Liver (tissue), 9 donors: Measurements from ENCODE around the gene RFX8. TPM values are rescaled to one million over a fixed set of nuclear protein-coding genes. Genes with fewer than 3 reads are reported as not detected.

Experiments
- DNase-seq: peaks from one replicate; pipeline ENCODE4 v3.0.0-alpha.2; 2017; ENCODE audit warnings: low spot score
- H3K27ac ChIP-seq, 2 donors: one replicate each; pipeline ENCODE4 v1.7.0; 2013; ENCODE audit warnings: inconsistent platforms in 2 of 2, low read length in 2 of 2, control low read depth in 1 of 2, low read depth in 1 of 2, mild to moderate bottlenecking in 1 of 2
- H3K27me3 ChIP-seq, 4 donors: one replicate each; pipeline versions ENCODE4 v1.6.1 to v1.7.0; 2013; ENCODE audit warnings: low read length in 3 of 4, inconsistent platforms in 1 of 4, mild to moderate bottlenecking in 1 of 4, moderate library complexity in 1 of 4; ENCODE audit not compliant: control insufficient read depth in 4 of 4, insufficient read depth in 4 of 4
- H3K36me3 ChIP-seq, 4 donors: one replicate each; pipeline versions ENCODE4 v1.6.1 to v1.7.0; 2013; ENCODE audit warnings: low read length in 3 of 4, mild to moderate bottlenecking in 3 of 4, low read depth in 1 of 4, moderate library complexity in 1 of 4; ENCODE audit not compliant: control insufficient read depth in 4 of 4, insufficient read depth in 3 of 4
- H3K4me1 ChIP-seq, 4 donors: one replicate each; pipeline versions ENCODE4 v1.6.1 to v1.7.0; 2013; ENCODE audit warnings: low read length in 3 of 4, mild to moderate bottlenecking in 3 of 4, moderate library complexity in 1 of 4; ENCODE audit not compliant: control insufficient read depth in 4 of 4, insufficient read depth in 4 of 4
- H3K4me3 ChIP-seq, 3 donors: one replicate each; pipeline versions ENCODE4 v1.6.1 to v1.7.0; 2013; ENCODE audit warnings: low read length in 3 of 3, control low read depth in 1 of 3, low read depth in 1 of 3, mild to moderate bottlenecking in 1 of 3
- H3K9ac ChIP-seq, 2 donors: one replicate each; pipeline ENCODE4 v1.7.0; 2013; ENCODE audit warnings: low read length in 2 of 2, mild to moderate bottlenecking in 2 of 2, moderate library complexity in 2 of 2, control low read depth in 1 of 2, low read depth in 1 of 2
- H3K9me3 ChIP-seq, 4 donors: one replicate each; pipeline versions ENCODE4 v1.6.1 to v1.7.0; 2013; ENCODE audit warnings: low read length in 3 of 4; ENCODE audit not compliant: control insufficient read depth in 4 of 4
- CTCF ChIP-seq: fragments of 150-350 bp; IDR thresholded peaks from 2 replicates; pipeline ENCODE4 v1.5.1; 2017; ENCODE audit warnings: improper control_type of control experiment, low read depth, low read length; ENCODE audit not compliant: missing input control
- FOXA1 ChIP-seq: IDR thresholded peaks from 2 replicates; pipeline ENCODE4 v1.6.1; 2016; ENCODE audit warnings: antibody characterized with exemption
- FOXA2 ChIP-seq: IDR thresholded peaks from 2 replicates; pipeline ENCODE4 v1.6.1; 2016; ENCODE audit warnings: antibody characterized with exemption
- GABPA ChIP-seq, 2 donors: IDR thresholded peaks in 1 of 2; conservative IDR thresholded peaks in 1 of 2; 2 replicates each; pipeline ENCODE4 v1.6.1; 2016; ENCODE audit warnings: antibody characterized with exemption in 2 of 2, mild to moderate bottlenecking in 1 of 2, moderate library complexity in 1 of 2
- HNF4A ChIP-seq, 2 donors: conservative IDR thresholded peaks; 2 replicates each; pipeline ENCODE4 v1.6.1; 2016; ENCODE audit warnings: antibody characterized with exemption in 2 of 2, mild to moderate bottlenecking in 2 of 2
- JUND ChIP-seq, 2 donors: IDR thresholded peaks; 2 replicates each; pipeline ENCODE4 v1.6.1; 2016; ENCODE audit warnings: antibody characterized with exemption in 2 of 2
- RAD21 ChIP-seq, 2 donors: IDR thresholded peaks; 2 replicates each; pipeline ENCODE4 v1.6.1; 2016; ENCODE audit warnings: antibody characterized with exemption in 2 of 2, mild to moderate bottlenecking in 2 of 2
- SP1 ChIP-seq: IDR thresholded peaks from 2 replicates; pipeline ENCODE4 v1.6.1; 2018; ENCODE audit warnings: antibody characterized with exemption, mild to moderate bottlenecking
- TAF1 ChIP-seq: conservative IDR thresholded peaks from 2 replicates; pipeline ENCODE4 v1.6.1; 2016; ENCODE audit warnings: antibody characterized with exemption, mild to moderate bottlenecking
- ZBTB33 ChIP-seq: IDR thresholded peaks from 2 replicates; pipeline ENCODE4 v1.6.1; 2016; ENCODE audit warnings: antibody characterized with exemption
- WGBS: extraction: QIAGEN DNeasy Blood & Tissue Kit; methylation state at CpG from one replicate; pipeline ENCODE4 v1.1.7; 2013; 5-methylcytosine and 5-hydroxymethylcytosine counted together
- polyA plus RNA-seq, 2 donors: library from polyadenylated mRNA; stranded (reverse) in 1 of 2; unstranded in 1 of 2; fragments of 200-250 nt in 1 of 2; fragments of >200 nt in 1 of 2; fragmentation: Nextera tagmentation in 1 of 2; extraction: Ambion mirVana in 1 of 2; gene quantifications; one replicate each; pipeline versions ENCODE4 v1.2.1 to v1.2.3, GENCODE V29; 2013 to 2015
- total RNA-seq, 2 donors: library from RNA; depleted of rRNA; stranded (reverse); fragments of >200 nt; gene quantifications; one replicate each; pipeline ENCODE4 v1.2.3, GENCODE V29; 2014
- TF ChIP-seq, protein P1 (sequence below): IDR thresholded peaks from 2 replicates; pipeline ENCODE4 v1.6.1; 2016; ENCODE audit warnings: antibody characterized with exemption, mild to moderate bottlenecking
- TF ChIP-seq, protein P2 (sequence below): IDR thresholded peaks from 2 replicates; pipeline ENCODE4 v1.6.1; 2016; ENCODE audit warnings: antibody characterized with exemption
- donor health status: healthy.
- donor health status: healthy.
- donor health status: healthy.
- donor health status: healthy.
- donor health status: healthy.

The RFX8 gene
- total and polyA plus RNA-seq, 4 donors, result 0.08 to 0.09 (median 0.09) TPM; not detected in 1

DNA sequence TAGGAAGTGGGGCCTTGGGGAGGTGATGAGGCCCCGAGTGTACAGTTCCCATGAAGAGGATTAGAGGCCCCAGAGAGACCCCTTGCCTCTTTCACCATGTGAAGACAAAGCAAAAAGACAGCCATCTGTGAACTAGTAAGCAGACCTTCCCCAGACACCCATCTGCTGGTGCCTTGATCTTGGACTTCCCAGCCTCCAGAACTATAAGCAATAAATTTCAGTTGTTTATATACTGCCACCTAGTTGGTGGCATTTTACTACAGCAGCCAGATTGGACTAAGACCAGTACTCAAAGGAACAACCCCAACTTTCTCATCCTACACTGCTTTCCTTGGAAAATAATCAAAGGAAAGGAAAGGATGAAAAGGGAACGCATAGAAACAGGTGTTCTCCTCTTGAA lies 59.7 kb downstream of the RFX8 start:
- Histone ChIP-seq H3K27ac (no peak overlapping the region), H3K4me3 (no peak overlapping the region), H3K9me3 (no peaks in the 10 kb centered on the region), H3K27me3 (no peaks in the 10 kb centered on the region), H3K36me3 (no peaks in the 10 kb centered on the region), H3K9ac (no peak overlapping the region), H3K4me1 (no peaks in the 10 kb centered on the region)
- 96% methylated on average over 2 of the region's 2 CpGs for WGBS
- TF ChIP-seq FOXA2 (no peak), FOXA1 (no peak), HNF4A (conservative IDR thresholded peaks at IDR 0.05) (no peak)
- DNase-seq, result no peak

DNA sequence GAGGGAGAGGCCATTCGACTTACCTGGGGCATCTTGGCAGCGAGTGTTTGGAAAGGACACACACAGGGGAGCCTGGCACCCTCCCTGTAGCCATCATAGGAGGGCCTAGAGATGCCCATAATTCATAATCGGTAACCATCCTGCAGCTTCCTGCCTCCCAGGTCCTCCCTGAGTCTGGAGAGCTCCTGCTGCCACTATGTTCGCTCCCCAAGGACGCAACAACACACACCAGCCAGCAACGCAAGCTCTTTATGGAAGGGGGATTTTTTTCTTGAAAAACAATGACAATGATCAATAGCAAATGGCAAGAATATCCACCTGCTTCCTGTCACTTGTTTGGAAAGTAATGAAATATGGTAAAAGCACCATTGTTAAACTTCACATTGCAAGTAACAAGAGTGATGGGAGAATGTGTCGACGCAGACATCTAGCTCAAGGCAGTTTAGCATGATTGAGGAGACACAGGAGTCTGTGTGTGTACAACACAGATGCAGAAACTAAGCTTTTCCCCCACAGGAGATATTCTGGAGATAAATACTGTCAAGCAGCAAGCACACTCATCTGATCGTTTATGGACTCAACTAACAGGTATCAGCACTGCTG lies 62.7 kb downstream of the RFX8 start:
- H3K27me3 ChIP-seq, result no peaks in the 10 kb centered on the region
- H3K27ac ChIP-seq, result no peak overlapping the region
- no peaks in the 10 kb centered on the region for H3K9me3 ChIP-seq
- no peaks in the 10 kb centered on the region for H3K4me1 ChIP-seq
- TF ChIP-seq ZBTB33 (no peak), TAF1 (no peak), GABPA (IDR thresholded peaks at IDR 0.05 in 1 of 2, conservative IDR thresholded peaks at IDR 0.05 in 1 of 2) (no peak), SP1 (no peak)
- TF ChIP-seq, protein P1, sequence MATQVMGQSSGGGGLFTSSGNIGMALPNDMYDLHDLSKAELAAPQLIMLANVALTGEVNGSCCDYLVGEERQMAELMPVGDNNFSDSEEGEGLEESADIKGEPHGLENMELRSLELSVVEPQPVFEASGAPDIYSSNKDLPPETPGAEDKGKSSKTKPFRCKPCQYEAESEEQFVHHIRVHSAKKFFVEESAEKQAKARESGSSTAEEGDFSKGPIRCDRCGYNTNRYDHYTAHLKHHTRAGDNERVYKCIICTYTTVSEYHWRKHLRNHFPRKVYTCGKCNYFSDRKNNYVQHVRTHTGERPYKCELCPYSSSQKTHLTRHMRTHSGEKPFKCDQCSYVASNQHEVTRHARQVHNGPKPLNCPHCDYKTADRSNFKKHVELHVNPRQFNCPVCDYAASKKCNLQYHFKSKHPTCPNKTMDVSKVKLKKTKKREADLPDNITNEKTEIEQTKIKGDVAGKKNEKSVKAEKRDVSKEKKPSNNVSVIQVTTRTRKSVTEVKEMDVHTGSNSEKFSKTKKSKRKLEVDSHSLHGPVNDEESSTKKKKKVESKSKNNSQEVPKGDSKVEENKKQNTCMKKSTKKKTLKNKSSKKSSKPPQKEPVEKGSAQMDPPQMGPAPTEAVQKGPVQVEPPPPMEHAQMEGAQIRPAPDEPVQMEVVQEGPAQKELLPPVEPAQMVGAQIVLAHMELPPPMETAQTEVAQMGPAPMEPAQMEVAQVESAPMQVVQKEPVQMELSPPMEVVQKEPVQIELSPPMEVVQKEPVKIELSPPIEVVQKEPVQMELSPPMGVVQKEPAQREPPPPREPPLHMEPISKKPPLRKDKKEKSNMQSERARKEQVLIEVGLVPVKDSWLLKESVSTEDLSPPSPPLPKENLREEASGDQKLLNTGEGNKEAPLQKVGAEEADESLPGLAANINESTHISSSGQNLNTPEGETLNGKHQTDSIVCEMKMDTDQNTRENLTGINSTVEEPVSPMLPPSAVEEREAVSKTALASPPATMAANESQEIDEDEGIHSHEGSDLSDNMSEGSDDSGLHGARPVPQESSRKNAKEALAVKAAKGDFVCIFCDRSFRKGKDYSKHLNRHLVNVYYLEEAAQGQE, result no peak
- WGBS, result 91% methylated on average over 9 of the region's 9 CpGs
- H3K9ac ChIP-seq, result no peak overlapping the region
- no peak overlapping the region for H3K4me3 ChIP-seq
- H3K36me3 ChIP-seq, result no peaks in the 10 kb centered on the region
- DNase-seq, result no peak

GRCh38 chr2:101410746-101411145 lies 64.2 kb downstream of the RFX8 start:
- TF ChIP-seq JUND (IDR thresholded peaks at IDR 0.05) (no peak), CTCF (no peak), SP1 (no peak), RAD21 (IDR thresholded peaks at IDR 0.05) (no peak), GABPA (IDR thresholded peaks at IDR 0.05 in 1 of 2, conservative IDR thresholded peaks at IDR 0.05 in 1 of 2) (no peak)
- TF ChIP-seq, protein P2, sequence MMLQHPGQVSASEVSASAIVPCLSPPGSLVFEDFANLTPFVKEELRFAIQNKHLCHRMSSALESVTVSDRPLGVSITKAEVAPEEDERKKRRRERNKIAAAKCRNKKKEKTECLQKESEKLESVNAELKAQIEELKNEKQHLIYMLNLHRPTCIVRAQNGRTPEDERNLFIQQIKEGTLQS, result no peak
- Histone ChIP-seq H3K4me3 (no peak overlapping the region), H3K4me1 (no peaks in the 10 kb centered on the region), H3K9ac (no peak overlapping the region), H3K27ac (no peak overlapping the region), H3K27me3 (no peaks in the 10 kb centered on the region), H3K9me3 (no peaks in the 10 kb centered on the region), H3K36me3 (no peaks in the 10 kb centered on the region)
- WGBS, result 87% methylated on average over 5 of the region's 5 CpGs
- no peak for DNase-seq
